Measurements from ENCODE around the gene RETSAT. TPM values are rescaled to one million over a fixed set of nuclear protein-coding genes. Genes with fewer than 3 reads are reported as not detected.
A peak's percentile ranks its signal among the peaks of the same experiment; 100 is the strongest.
"Not testable (repeated sequence)": the region's sequence is repeated elsewhere in the genome, so short reads cannot be mapped to it uniquely, and the experiment has no call there.

RETSAT gene
- total RNA-seq, 2 experiments from 2014 or later = 28.2 to 35.5 TPM

DNA sequence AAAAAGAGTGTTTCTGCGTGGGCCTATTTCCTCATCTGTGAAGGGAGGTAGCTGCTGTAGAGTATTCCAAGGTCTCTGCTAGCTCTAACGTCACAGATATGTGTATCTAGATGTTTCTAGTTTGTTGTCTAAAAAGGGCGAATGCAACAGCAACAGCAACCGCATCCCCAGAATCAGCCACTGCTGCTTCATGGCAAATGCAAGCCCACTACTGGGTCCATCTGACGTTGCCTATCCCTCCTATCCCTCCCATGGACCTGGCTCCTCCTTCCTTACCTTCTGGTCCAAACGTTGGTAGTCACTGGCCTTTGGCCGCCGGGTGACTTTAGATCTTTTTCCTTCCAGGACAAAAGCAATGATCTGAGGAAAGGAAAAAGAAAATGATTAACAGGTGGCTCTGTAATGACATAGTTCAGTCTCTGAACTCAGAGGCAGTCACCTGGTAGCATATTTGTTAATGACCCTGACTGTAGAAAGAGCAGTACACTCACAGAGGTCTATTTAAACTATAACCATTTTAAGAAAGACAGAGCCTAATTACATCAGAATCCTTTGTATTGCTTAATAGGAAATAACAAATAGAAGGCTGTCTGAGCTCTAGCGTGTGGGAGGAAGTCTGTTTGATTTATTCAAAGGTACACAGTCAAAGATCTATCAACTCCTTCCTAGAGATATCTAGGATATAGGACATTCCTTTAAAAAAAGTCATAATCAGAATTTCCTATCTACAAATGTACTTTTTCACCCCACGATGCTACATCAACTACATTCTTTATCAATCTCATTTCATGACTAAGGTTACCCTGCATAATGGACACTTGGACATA is 29.5 kb downstream of the RETSAT start:
- CTCF ChIA-PET = interaction anchor here (4.5 kb wide), 1 partner anchor 24 kb away, joined by 17 read pairs; no protein-coding TSS in a partner anchor
- H3K4me1 Mint-ChIP-seq = peaks cover 61% of the 10 kb centered on the region
- no peaks in the 10 kb centered on the region for H3K27me3 Mint-ChIP-seq
- DNase-seq = no peak
- H3K4me3 Mint-ChIP-seq = peak overlapping the region; percentile 92
- no peak for ATAC-seq
- H3K36me3 Mint-ChIP-seq = peaks cover 78% of the 10 kb centered on the region
- peak overlapping the region; percentile 100 for H3K27ac Mint-ChIP-seq
- no peaks in the 10 kb centered on the region for H3K9me3 Mint-ChIP-seq (ENCODE audit: low read depth)

DNA sequence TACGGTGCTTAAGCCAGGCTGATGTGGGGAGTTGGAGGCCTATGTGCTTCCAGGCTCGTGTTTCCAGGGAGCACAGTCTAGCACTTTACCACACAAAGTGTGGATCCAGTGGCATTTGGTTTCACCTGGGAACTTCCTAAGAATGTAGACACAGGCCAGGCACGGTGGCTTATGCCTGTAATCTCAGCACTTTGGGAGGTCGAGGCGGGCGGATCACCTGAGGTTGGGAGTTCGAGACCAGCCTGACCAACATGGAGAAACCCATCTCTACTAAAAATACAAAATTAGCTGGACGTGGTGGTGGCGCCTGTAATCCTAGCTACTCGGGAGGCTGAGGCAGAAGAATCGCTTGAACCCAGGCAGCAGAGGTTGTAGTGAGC is 30.4 kb downstream of the RETSAT start:
- peak overlapping the region; percentile 92 for H3K4me3 Mint-ChIP-seq
- H3K9me3 Mint-ChIP-seq (ENCODE audit: low read depth); DNase-seq; H3K27me3 Mint-ChIP-seq; ATAC-seq: not testable (repeated sequence)
- H3K4me1 Mint-ChIP-seq = peaks cover 63% of the 10 kb centered on the region
- H3K36me3 Mint-ChIP-seq = peaks cover 81% of the 10 kb centered on the region
- CTCF ChIA-PET = interaction anchor here (4.5 kb wide), 1 partner anchor 23 kb away, joined by 17 read pairs; no protein-coding TSS in a partner anchor
- peak overlapping the region; percentile 56 for H3K27ac Mint-ChIP-seq

DNA sequence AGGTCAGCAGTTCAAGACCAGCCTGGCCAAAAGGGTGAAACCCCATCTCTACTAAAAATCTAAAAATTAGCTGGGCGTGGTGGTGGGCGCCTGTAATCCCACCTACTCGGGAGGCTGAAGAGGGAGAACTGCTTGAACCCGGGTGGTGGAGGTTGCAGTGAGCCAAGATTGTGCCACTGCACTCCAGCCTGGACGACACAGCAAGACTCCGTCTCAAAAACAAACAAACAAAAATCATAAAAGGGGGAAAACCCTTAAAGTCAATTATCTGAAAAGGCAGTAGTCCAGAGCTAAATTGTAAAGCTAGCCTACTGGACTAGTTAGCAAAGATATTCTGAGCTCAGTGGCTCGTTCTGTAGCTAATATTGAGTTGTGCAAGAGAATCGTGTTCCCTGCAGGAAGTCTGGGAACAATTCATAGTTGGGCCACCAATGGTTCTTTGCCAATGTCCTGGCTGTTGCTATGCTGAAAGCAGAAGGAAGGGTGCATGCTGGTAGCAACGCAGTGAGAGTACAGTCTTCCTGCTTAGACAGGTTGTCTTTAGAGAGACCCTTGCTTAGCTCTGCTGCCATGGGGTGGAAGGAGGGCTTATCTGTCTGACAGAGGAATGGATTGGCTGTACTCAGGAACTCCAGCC is 30.9 kb downstream of the RETSAT start:
- no peak for DNase-seq
- ATAC-seq = no peak
- peak overlapping the region; percentile 56 for H3K27ac Mint-ChIP-seq
- peaks cover 65% of the 10 kb centered on the region for H3K4me1 Mint-ChIP-seq
- CTCF ChIA-PET = interaction anchor here (1.1 kb wide), 1 partner anchor 23 kb away, joined by 4 read pairs; no protein-coding TSS in a partner anchor
- peak overlapping the region; percentile 92 for H3K4me3 Mint-ChIP-seq
- H3K27me3 Mint-ChIP-seq = no peaks in the 10 kb centered on the region
- peaks cover 86% of the 10 kb centered on the region for H3K36me3 Mint-ChIP-seq
- no peaks in the 10 kb centered on the region for H3K9me3 Mint-ChIP-seq (ENCODE audit: low read depth)

DNA sequence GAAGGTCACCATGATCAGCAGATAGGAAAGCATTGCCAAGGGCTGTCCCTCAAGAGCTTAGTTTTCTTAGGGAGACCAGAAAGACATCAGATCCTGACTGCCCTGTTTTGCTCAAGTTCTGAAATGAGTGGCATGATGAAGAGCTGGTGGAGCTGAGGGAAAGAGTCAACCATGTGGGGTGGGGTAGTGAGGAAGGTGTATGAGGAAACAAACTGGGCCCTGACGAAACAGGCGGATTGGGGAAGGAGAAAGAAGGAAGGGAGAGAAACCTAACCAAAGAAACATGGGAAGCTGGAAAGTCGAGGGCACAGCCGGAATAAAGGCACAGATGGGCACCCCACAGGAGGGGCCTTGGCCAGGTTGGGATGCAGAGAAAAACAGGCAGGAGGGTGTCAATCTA is 34.5 kb downstream of the RETSAT start:
- CTCF ChIA-PET = interaction anchor here (0.6 to 3.2 kb wide), 5 partner anchors 9 to 415 kb away, joined by 3 to 13 read pairs (median 6); no protein-coding TSS in a partner anchor
- peak overlapping the region; percentile 6 for H3K27ac Mint-ChIP-seq
- peak overlapping the region; percentile 0 for H3K4me3 Mint-ChIP-seq
- DNase-seq (no peak), ATAC-seq (no peak)
- H3K36me3 Mint-ChIP-seq = peaks cover 78% of the 10 kb centered on the region
- no peaks in the 10 kb centered on the region for H3K27me3 Mint-ChIP-seq
- no peaks in the 10 kb centered on the region for H3K9me3 Mint-ChIP-seq (ENCODE audit: low read depth)
- peaks cover 68% of the 10 kb centered on the region for H3K4me1 Mint-ChIP-seq

DNA sequence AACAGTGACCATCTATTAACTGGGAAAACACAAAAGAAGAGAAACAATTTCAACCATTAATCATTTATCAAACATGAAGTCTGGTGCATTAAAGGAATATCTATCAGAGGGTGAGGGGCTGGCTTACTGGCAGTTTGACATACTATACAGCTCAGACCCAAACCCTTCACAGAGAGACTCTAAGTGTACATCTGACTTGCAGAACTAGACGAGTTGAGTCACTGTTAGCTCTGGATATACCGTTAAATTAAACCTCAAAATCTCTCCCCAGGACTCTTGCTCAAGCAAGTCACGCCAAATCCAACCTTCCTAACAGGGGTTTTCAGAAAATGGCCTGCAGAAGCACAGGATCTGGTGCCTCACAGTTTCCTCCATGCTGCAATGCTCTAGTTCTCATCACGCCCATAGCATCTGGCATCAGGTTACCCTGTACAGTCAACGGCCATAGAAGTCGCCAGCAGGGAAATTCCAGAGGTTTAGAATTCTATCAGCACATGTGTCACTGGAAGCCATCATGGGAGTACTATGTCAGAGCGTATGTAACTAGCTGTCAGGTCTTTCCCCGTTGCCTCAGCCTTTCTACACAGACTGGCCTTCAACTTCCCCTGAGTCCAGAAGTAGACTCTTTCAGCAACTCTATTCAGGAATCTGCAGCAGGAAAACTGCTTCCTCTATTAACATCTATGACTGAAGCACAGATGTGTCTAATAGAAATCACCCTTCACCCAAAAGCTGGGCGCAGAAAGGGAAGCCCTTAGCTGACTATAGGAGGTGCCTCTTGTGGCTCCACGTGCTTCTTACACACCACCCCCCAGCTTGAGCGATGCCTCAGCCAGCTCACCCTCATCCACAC is 35.9 kb downstream of the RETSAT start:
- no peaks in the 10 kb centered on the region for H3K9me3 Mint-ChIP-seq (ENCODE audit: low read depth)
- H3K4me3 Mint-ChIP-seq = peak overlapping the region; percentile 16
- DNase-seq (no peak), ATAC-seq (peak; percentile 35)
- CTCF ChIA-PET = interaction anchor here (1.3 to 3.2 kb wide), 5 partner anchors 8 to 233 kb away, joined by 3 to 13 read pairs (median 6); no protein-coding TSS in a partner anchor
- H3K27me3 Mint-ChIP-seq = no peaks in the 10 kb centered on the region
- peak overlapping the region; percentile 51 for H3K27ac Mint-ChIP-seq
- H3K36me3 Mint-ChIP-seq = peaks cover 69% of the 10 kb centered on the region
- peaks cover 55% of the 10 kb centered on the region for H3K4me1 Mint-ChIP-seq

DNA sequence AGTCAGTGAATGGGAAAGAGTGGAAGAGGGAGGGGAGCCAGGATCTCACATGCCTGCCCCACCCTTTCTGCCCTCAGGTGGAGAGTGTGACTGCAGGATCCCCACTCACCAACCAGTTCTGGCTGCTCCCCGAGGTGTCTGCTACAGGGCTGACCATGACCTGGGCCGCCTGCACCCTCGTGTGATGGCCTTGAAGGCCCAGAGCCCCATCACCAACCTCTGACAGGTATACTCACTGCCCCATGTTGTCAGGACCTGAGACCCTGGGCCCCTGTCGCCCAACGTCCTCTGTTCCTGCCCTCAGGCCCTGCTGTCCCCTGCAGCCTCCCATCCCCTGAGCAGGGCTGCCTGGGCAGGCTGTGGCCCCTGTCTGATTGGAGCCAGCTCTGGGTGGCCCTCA is 38.4 kb downstream of the RETSAT start:
- H3K9me3 Mint-ChIP-seq (ENCODE audit: low read depth); H3K4me3 Mint-ChIP-seq; DNase-seq; ATAC-seq; CTCF ChIA-PET; H3K27ac Mint-ChIP-seq; H3K27me3 Mint-ChIP-seq: not testable (repeated sequence)
- Mint-ChIP-seq H3K4me1 (peaks cover 33% of the 10 kb centered on the region), H3K36me3 (peaks cover 50% of the 10 kb centered on the region)

DNA sequence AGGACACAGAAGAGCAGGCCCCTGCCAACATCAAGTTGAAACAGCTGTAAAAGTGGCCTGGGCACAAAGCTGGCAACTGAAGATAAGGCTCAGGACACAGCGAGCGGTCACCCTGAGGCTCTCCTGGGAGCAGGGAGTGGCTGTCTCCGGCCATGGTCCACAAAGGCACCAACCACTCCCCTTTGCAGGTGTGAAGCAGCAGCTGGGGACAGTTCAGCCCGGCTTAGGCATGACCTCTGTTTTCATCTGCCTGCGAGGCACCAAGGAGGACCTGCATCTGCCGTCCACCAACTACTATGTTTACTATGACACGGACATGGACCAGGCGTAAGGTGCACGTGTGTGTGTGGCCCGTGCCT is 39.5 kb downstream of the RETSAT start:
- DNase-seq (no peak), ATAC-seq (no peak)
- CTCF ChIA-PET = no interaction called here
- Mint-ChIP-seq H3K9me3 (ENCODE audit: low read depth) (no peaks in the 10 kb centered on the region), H3K4me3 (no peak overlapping the region), H3K27me3 (no peaks in the 10 kb centered on the region), H3K36me3 (peaks cover 40% of the 10 kb centered on the region), H3K27ac (no peak overlapping the region), H3K4me1 (peaks cover 31% of the 10 kb centered on the region)

DNA sequence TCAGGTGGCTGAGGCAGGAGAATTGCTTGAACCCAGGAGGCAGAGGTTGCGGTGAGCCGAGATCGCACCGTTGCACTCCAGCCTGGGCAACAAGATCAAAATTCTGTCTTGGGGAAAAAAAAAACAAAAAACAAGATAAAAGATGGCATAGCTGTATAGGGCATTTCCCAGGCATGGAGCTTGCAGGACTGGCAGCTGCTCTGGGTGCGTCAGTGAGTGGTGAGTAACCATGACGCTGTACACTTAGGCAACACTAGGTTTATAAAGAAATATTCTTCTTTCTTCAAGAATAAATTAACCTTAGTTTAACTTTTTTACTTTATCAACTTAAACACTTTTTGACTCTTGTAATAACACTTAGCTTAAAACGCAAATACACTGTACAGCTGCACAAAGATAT is 41.9 kb downstream of the RETSAT start:
- ATAC-seq = no peak
- Mint-ChIP-seq H3K4me3 (no peak overlapping the region), H3K9me3 (ENCODE audit: low read depth) (no peaks in the 10 kb centered on the region), H3K27me3 (no peaks in the 10 kb centered on the region), H3K4me1 (peaks cover 27% of the 10 kb centered on the region), H3K27ac (no peak overlapping the region), H3K36me3 (peaks cover 24% of the 10 kb centered on the region)
- DNase-seq = no peak
- CTCF ChIA-PET = interaction anchor here (1.2 to 2.2 kb wide), 2 partner anchors 12 to 13 kb away, joined by 4 to 10 read pairs; no protein-coding TSS in a partner anchor

DNA sequence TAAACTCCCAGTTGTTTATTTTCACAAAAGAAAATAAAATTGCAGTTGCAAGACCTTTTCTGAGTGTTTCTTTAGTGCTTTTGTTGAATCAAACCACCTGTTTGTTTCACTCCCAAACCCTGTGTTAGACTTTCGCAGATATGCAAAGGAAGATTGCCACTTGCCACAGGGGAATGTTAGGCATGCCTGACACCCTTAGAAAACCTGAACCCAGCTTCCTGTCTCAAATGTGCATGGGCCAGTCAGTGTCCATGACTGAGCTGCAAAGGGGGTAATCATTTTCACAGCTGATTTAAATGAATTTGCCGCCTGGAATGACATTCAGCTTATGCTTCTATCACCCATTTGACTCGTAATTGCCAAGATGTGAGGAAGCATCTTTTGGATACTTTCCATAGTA is 44.0 kb downstream of the RETSAT start:
- Mint-ChIP-seq H3K4me1 (peaks cover 21% of the 10 kb centered on the region), H3K36me3 (peaks cover 13% of the 10 kb centered on the region), H3K4me3 (no peak overlapping the region), H3K9me3 (ENCODE audit: low read depth) (no peaks in the 10 kb centered on the region), H3K27ac (peak overlapping the region; percentile 16), H3K27me3 (peaks cover 2% of the 10 kb centered on the region)
- CTCF ChIA-PET = interaction anchor here (1.2 to 2.9 kb wide), 2 partner anchors 10 kb away, joined by 6 to 29 read pairs; no protein-coding TSS in a partner anchor
- ATAC-seq (no peak), DNase-seq (no peak)

DNA sequence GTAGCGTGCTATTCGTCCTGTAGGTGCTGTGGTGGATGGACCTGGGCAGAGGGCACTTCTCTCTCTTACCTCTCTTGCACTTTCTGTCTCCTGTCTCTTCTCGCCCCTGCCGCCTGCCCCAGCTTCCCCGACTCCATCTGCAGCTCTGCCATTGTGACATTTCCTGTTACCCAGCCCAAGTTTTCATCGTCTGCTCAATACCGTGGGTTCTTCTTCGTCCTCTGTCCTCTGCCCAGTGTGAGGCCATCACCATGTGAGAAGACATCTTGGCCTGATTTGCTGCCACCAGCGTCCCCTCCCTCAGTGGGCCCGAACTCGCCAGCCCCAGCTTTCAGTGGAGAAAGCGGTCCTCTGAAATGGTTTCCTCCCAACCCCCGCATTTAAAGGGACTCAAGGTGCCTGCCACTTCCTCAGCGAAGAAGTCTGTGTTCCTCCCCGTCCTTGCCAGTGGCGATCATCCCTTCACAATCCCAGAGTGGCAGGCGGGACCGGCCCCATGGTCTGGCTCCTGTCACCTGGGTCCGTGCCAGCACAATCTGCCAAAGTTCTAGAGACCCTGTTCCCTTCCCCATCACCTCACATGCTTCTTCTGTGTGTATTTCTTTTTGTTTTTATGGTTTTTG is 44.5 kb downstream of the RETSAT start:
- H3K36me3 Mint-ChIP-seq = peaks cover 9% of the 10 kb centered on the region
- no peaks in the 10 kb centered on the region for H3K9me3 Mint-ChIP-seq (ENCODE audit: low read depth)
- CTCF ChIA-PET = interaction anchor here (0.8 to 2.9 kb wide), 5 partner anchors 10 to 41 kb away, joined by 3 to 29 read pairs (median 5); no protein-coding TSS in a partner anchor
- H3K27ac Mint-ChIP-seq = peak overlapping the region; percentile 16
- DNase-seq = no peak
- H3K4me3 Mint-ChIP-seq = peak overlapping the region; percentile 45
- peaks cover 4% of the 10 kb centered on the region for H3K27me3 Mint-ChIP-seq
- H3K4me1 Mint-ChIP-seq = peaks cover 21% of the 10 kb centered on the region
- ATAC-seq = peak; percentile 52

DNA sequence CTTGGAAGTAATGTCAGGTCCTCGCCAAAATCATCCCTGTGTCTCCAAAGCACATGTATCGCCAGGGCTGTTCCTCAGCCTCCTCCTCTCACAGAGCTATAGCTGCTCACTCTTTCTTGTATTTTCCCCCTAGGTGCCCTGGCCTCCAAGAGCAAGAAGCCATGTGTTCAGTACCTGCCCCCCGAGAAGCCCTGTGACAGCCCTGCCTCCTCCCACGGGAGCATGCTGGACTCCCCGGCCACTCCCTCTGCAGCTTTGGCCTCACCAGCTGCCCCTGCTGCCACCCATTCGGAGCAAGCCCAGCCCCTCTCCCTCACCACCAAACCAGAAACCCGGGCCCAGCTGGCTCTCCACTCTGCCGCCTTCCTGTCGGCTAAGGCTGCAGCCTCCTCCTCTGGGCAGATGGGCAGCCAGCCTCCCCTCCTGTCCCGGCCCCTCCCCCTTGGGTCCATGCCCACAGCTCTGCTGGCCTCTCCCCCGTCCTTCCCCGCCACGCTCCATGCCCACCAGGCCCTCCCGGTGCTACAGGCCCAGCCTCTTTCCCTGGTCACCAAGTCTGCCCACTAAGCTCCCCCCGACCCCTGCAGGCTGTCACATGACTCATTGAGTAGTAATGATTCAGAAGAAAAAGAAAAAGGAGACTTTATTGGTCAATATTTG is 45.3 kb downstream of the RETSAT start:
- no peaks in the 10 kb centered on the region for H3K9me3 Mint-ChIP-seq (ENCODE audit: low read depth)
- H3K36me3 Mint-ChIP-seq = peaks cover 9% of the 10 kb centered on the region
- no peak for DNase-seq
- CTCF ChIA-PET = interaction anchor here (0.8 to 2.9 kb wide), 4 partner anchors 9 to 40 kb away, joined by 3 to 29 read pairs (median 4); no protein-coding TSS in a partner anchor
- no peak overlapping the region for H3K4me3 Mint-ChIP-seq
- H3K27ac Mint-ChIP-seq = no peak overlapping the region
- H3K27me3 Mint-ChIP-seq = peaks cover 5% of the 10 kb centered on the region
- ATAC-seq = peak; percentile 34
- peaks cover 21% of the 10 kb centered on the region for H3K4me1 Mint-ChIP-seq

DNA sequence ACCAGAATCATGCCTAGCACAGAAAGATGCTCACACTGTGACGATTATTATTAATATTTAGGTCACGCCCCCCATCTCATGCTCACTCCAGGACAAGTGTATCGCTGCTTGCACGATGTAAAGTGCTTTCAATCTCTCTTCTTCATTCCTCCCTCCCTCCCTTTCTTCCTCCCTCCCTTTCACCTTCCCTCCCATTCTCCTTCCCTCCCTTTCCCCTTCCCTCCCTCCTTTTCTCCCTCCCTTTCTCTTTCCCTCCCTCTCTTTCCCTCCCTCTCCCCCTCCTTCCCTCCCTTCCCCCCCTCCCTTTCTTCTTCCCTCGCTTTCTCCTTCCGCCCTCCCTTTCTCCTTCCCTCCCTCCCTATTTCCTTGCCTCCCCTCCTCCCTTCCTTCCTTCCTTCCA is 46.1 kb downstream of the RETSAT start:
- DNase-seq = no peak
- no peaks in the 10 kb centered on the region for H3K9me3 Mint-ChIP-seq (ENCODE audit: low read depth)
- CTCF ChIA-PET = interaction anchor here (1.5 kb wide), 1 partner anchor 23 kb away, joined by 3 read pairs; no protein-coding TSS in a partner anchor
- ATAC-seq = no peak
- H3K36me3 Mint-ChIP-seq = peaks cover 5% of the 10 kb centered on the region
- H3K27me3 Mint-ChIP-seq = peaks cover 10% of the 10 kb centered on the region
- no peak overlapping the region for H3K27ac Mint-ChIP-seq
- H3K4me3 Mint-ChIP-seq = no peak overlapping the region
- H3K4me1 Mint-ChIP-seq = peaks cover 21% of the 10 kb centered on the region
